GM18498 (cell line): ENCODE measurements around the gene ENPP7.
"Not testable (repeated sequence)": the region's sequence is repeated elsewhere in the genome, so short reads cannot be mapped to it uniquely, and the experiment has no call there.

Experiments
- ATAC-seq: cut with Tn5 transposase; IDR thresholded peaks from one replicate; pipeline ENCODE4 v1.9.1; 2021; ENCODE audit warnings: mild to moderate bottlenecking, moderate library complexity; ENCODE audit not compliant: unreplicated experiment

Gene ENPP7

GRCh38 chr17:79748295-79749099 lies 17.8 kb downstream of the ENPP7 start:
- ATAC-seq = no peak

- no peak for ATAC-seq
Measured at GRCh38 chr17:79749156-79749815, 18.5 kb downstream of the ENPP7 start.

GRCh38 chr17:79749958-79750357 lies 19.2 kb downstream of the ENPP7 start:
- ATAC-seq = no peak

- no peak for ATAC-seq
Measured at GRCh38 chr17:79750650-79751545, 20.2 kb downstream of the ENPP7 start.

- ATAC-seq = no peak
Measured at GRCh38 chr17:79752175-79752574, 21.4 kb downstream of the ENPP7 start.

GRCh38 chr17:79754370-79754769 lies 23.6 kb downstream of the ENPP7 start:
- no peak for ATAC-seq

GRCh38 chr17:79754903-79755302 lies 24.2 kb downstream of the ENPP7 start:
- ATAC-seq = not testable (repeated sequence)

- ATAC-seq = no peak
Measured at GRCh38 chr17:79755591-79755990, 24.8 kb downstream of the ENPP7 start.

- ATAC-seq = no peak
Measured at GRCh38 chr17:79757140-79757745, 26.5 kb downstream of the ENPP7 start.

- no peak for ATAC-seq
Measured at GRCh38 chr17:79758271-79758670, 27.5 kb downstream of the ENPP7 start.

GRCh38 chr17:79760197-79760906 lies 29.6 kb downstream of the ENPP7 start:
- ATAC-seq = no peak

- no peak for ATAC-seq
Measured at GRCh38 chr17:79761894-79762589, 31.3 kb downstream of the ENPP7 start.

GRCh38 chr17:79765708-79766107 lies 35.0 kb downstream of the ENPP7 start:
- no peak for ATAC-seq

- ATAC-seq = no peak
Measured at GRCh38 chr17:79769570-79770506, 39.1 kb downstream of the ENPP7 start.

GRCh38 chr17:79771276-79771675 lies 40.5 kb downstream of the ENPP7 start:
- ATAC-seq = no peak

- not testable (repeated sequence) for ATAC-seq
Measured at GRCh38 chr17:79772726-79773125, 42.0 kb downstream of the ENPP7 start.

- no peak for ATAC-seq
Measured at GRCh38 chr17:79774561-79774975, 43.8 kb downstream of the ENPP7 start.

- no peak for ATAC-seq
Measured at GRCh38 chr17:79775632-79776031, 44.9 kb downstream of the ENPP7 start.
